ENCODE results near the gene TXNRD1.
"Not testable (repeated sequence)": the region's sequence is repeated elsewhere in the genome, so short reads cannot be mapped to it uniquely, and the experiment has no call there.

TXNRD1 gene

GRCh38 chr12:104306943-104307654 is 91.5 kb downstream of the TXNRD1 start:
- no peak for DNase-seq

GRCh38 chr12:104307655-104308000 is 92.0 kb downstream of the TXNRD1 start:
- DNase-seq = no peak

- DNase-seq = no peak
These were observed 93.9 kb downstream of the TXNRD1 start for GRCh38 chr12:104309446-104309993.

GRCh38 chr12:104310751-104311633 is 95.4 kb downstream of the TXNRD1 start:
- no peak for DNase-seq

- no peak for DNase-seq
These were observed 96.6 kb downstream of the TXNRD1 start for GRCh38 chr12:104312202-104312601.

GRCh38 chr12:104312654-104313053 is 97.1 kb downstream of the TXNRD1 start:
- no peak for DNase-seq

GRCh38 chr12:104313568-104314241 is 98.1 kb downstream of the TXNRD1 start:
- no peak for DNase-seq

GRCh38 chr12:104314242-104314614 is 98.6 kb downstream of the TXNRD1 start:
- no peak for DNase-seq

- DNase-seq = no peak
These were observed 100.0 kb downstream of the TXNRD1 start for GRCh38 chr12:104315326-104316224.

- DNase-seq = no peak
These were observed 101.4 kb downstream of the TXNRD1 start for GRCh38 chr12:104316936-104317335.

GRCh38 chr12:104317538-104318210 is 102.1 kb downstream of the TXNRD1 start:
- DNase-seq = no peak

- DNase-seq = no peak
These were observed 103.4 kb downstream of the TXNRD1 start for GRCh38 chr12:104319028-104319427.

- DNase-seq = no peak
These were observed 104.5 kb downstream of the TXNRD1 start for GRCh38 chr12:104319918-104320626.

- DNase-seq = no peak
These were observed 105.0 kb downstream of the TXNRD1 start for GRCh38 chr12:104320627-104321024.

GRCh38 chr12:104321949-104322348 is 106.4 kb downstream of the TXNRD1 start:
- DNase-seq = no peak

- DNase-seq = not testable (repeated sequence)
These were observed 107.0 kb downstream of the TXNRD1 start for GRCh38 chr12:104322533-104322932.

- DNase-seq = no peak
These were observed 108.3 kb downstream of the TXNRD1 start for GRCh38 chr12:104323899-104324298.

- not testable (repeated sequence) for DNase-seq
These were observed 112.7 kb downstream of the TXNRD1 start for GRCh38 chr12:104328278-104328677.

GRCh38 chr12:104328790-104329189 is 113.2 kb downstream of the TXNRD1 start:
- DNase-seq = no peak

GRCh38 chr12:104329707-104330532 is 114.3 kb downstream of the TXNRD1 start:
- DNase-seq = no peak
